ENCODE data around the gene ERC2. TPM values are rescaled to one million over a fixed set of nuclear protein-coding genes. Genes with fewer than 3 reads are reported as not detected.

The ERC2 gene
- total and polyA plus RNA-seq, 2 of the 8 experiments (the other 6 are each of a cell fraction or from before 2014, with no cell fraction given), result 16.4 to 22.8 TPM

GRCh38 chr3:56357266-56357665 is 111.0 kb downstream of the ERC2 start:
- Histone ChIP-seq H3K9me3 (ENCODE audit: insufficient read depth in 2 of 2, low read depth in 1 of 2, low read length in 1 of 2) (no peaks in the 10 kb centered on the region), H3K79me2 (ENCODE audit: control insufficient read depth in 1 of 2, insufficient read depth in 2 of 2, low read length in 2 of 2) (no peaks in the 10 kb centered on the region), H3K4me1 (replicated peaks in 1 of 4; ENCODE audit: control insufficient read depth in 3 of 4, insufficient read depth in 4 of 4, low read length in 3 of 4) (peaks cover 2 to 11% (median 8%) of the 10 kb centered on the region in 4 experiments; a peak in 6 of 7 replicates), H2BK12ac (ENCODE audit: low read depth, low read length) (peak overlapping the region; percentile 7; the same call in 1 of the 2 replicates), H3K36me3 (ENCODE audit: control insufficient read depth in 2 of 4, insufficient read depth in 4 of 4, low read length in 3 of 4) (no peaks in the 10 kb centered on the region; a peak in 1 of 8 replicates), H3K23ac (ENCODE audit: insufficient read length) (no peak overlapping the region), H2BK20ac (ENCODE audit: low read length) (peak overlapping the region; percentile 6; the same call in 1 of the 2 replicates), H3K27me3 (replicated peaks in 1 of 4; ENCODE audit: control insufficient read depth in 3 of 4, extremely low read depth in 1 of 4, insufficient read depth in 3 of 4, low read length in 3 of 4) (no peaks in the 10 kb centered on the region), H3K79me1 (ENCODE audit: low read depth, low read length) (no peaks in the 10 kb centered on the region), H2AFZ (ENCODE audit: low read length) (no peak overlapping the region), H4K91ac (replicated peaks; ENCODE audit: insufficient read length, low read length) (no peak overlapping the region), H4K5ac (ENCODE audit: insufficient read length, low read depth, low read length) (no peak overlapping the region), H4K8ac (ENCODE audit: extremely low read depth, insufficient read depth, low read length) (no peak overlapping the region), H3K27ac (ENCODE audit: low read depth, low read length) (no peak overlapping the region), H4K20me1 (replicated peaks in 1 of 2; ENCODE audit: control insufficient read depth in 1 of 2, insufficient read depth in 2 of 2, low read length in 2 of 2) (no peaks in the 10 kb centered on the region), H3K4me2 (ENCODE audit: insufficient read depth in 1 of 2, low read depth in 2 of 2, low read length in 2 of 2) (no peak overlapping the region), H2BK15ac (ENCODE audit: low read length) (0 out of 2 replicates have a peak overlapping the region, but pooled peaks have one; percentile 16), H3K4ac (replicated peaks; ENCODE audit: insufficient read length, low read depth, low read length) (no peak overlapping the region), H2AK5ac (ENCODE audit: low read depth, low read length) (no peak overlapping the region), H3K9ac (replicated peaks in 1 of 4; ENCODE audit: extremely low read depth in 1 of 4, low read depth in 3 of 4, low read length in 3 of 4) (no peak overlapping the region), H3K23me2 (ENCODE audit: low read depth, low read length) (no peaks in the 10 kb centered on the region), H3K56ac (replicated peaks; ENCODE audit: insufficient read length, low read depth, low read length) (no peak overlapping the region), H3K18ac (ENCODE audit: extremely low read depth, low read length) (no peak overlapping the region), H2BK120ac (replicated peaks; ENCODE audit: low read depth, low read length) (no peak overlapping the region), H3K4me3 (ENCODE audit: extremely low read depth in 1 of 4, insufficient read depth in 2 of 4, low read depth in 3 of 4, low read length in 4 of 4) (no peak overlapping the region), H3K14ac (ENCODE audit: insufficient read length) (no peak overlapping the region), H2BK5ac (ENCODE audit: low read depth, low read length) (no peak overlapping the region)
- 76% methylated on average over 3 of the region's 3 CpGs; no CpG with 5 or more reads in 1 of the 2 experiments for whole genome bisulfite sequencing, 2 experiments (ENCODE audit: extremely low coverage in 1 of 2, insufficient coverage in 1 of 2, insufficient read length in 1 of 2, insufficient replicate concordance in 2 of 2, low coverage in 1 of 2, low lambda C conversion rate in 2 of 2, missing lambda C conversion rate in 1 of 2)
- FAIRE-seq (no peak), DNase-seq (ENCODE audit: low read depth in 1 of 2, low spot score in 2 of 2) (no peak)
- POLR2A ChIA-PET (ENCODE audit: partially characterized antibody), result interaction anchor here (1.5 kb wide), 1 partner anchor 8 kb away, joined by 5 read pairs; no protein-coding TSS in a partner anchor
- CTCF ChIA-PET (ENCODE audit: partially characterized antibody), result interaction anchor here (0.6 to 6.0 kb wide), 10 partner anchors 10 to 137 kb away, joined by 3 to 49 read pairs (median 6); no protein-coding TSS in a partner anchor
- TF ChIP-seq TAF1 (IDR thresholded peaks at IDR 0.05; ENCODE audit: low read depth, low read length) (no peak), BCL11A (IDR thresholded peaks at IDR 0.05; ENCODE audit: low read depth in 2 of 2, low read length in 2 of 2) (no peak), RFX5 (IDR thresholded peaks at IDR 0.05; ENCODE audit: borderline replicate concordance, low read depth, low read length) (no peak), PHF8 (conservative IDR thresholded peaks at IDR 0.05; ENCODE audit: low read depth, low read length) (no peak), POLR2A (IDR thresholded peaks at IDR 0.05; ENCODE audit: control extremely low read depth in 1 of 2, low read depth in 2 of 2, low read length in 2 of 2) (no peak), RAD21 (IDR thresholded peaks at IDR 0.05 in 1 of 2, conservative IDR thresholded peaks at IDR 0.05 in 1 of 2; ENCODE audit: low read depth in 2 of 2, low read length in 2 of 2) (no peak), ZNF274 (IDR thresholded peaks at IDR 0.05; ENCODE audit: borderline replicate concordance, extremely low read depth, low read length) (no peak)

Measured in H1 (cell line).